Uterus (tissue), 2 donors: ENCODE results near the gene ZBTB18.

ENCODE experiments used
- POLR2A ChIP-seq, 2 donors: fragments of 450-650 bp; IDR thresholded peaks; one replicate each; pipeline ENCODE4 v1.6.1; 2016; ENCODE audit warnings: antibody characterized with exemption in 2 of 2, mild to moderate bottlenecking in 1 of 2, moderate library complexity in 1 of 2
- TF ChIP-seq, protein P1 (sequence below), 4 experiments: fragments of 200-600 bp in 2 of 4; fragments of 450-650 bp in 2 of 4; sonication (generic) in 2 of 4; IDR thresholded peaks; one replicate each; pipeline ENCODE4 v1.5.1; 2016 to 2019; ENCODE audit warnings: antibody characterized with exemption in 4 of 4, mild to moderate bottlenecking in 2 of 4, moderate library complexity in 1 of 4

DNA sequence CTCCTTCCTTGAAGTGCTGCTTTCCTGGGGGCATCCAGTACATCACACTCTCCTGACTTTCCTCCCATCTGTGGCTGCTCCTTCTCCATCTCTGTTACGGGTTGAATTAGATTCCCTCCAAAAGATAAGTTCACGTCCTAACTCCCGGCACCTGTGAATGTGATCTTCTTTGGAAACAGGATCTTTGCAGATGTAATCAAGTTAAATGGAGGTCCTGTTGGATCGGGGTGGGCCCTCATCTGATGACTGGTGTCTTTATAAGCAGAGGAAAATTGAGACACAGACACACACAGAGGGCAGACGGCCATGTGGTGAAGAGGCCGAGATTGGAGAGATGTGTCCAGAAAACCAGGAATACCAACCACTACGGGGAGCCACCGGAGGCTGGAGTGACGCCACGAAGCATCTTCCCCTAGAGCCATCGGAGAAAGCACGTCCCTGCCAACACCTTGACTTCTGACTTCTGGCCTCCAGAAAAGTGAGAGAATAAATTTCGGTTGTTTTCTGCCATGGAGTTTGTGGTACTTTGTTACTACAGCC is 36.0 kb downstream of the ZBTB18 start:
- TF ChIP-seq, protein P1, sequence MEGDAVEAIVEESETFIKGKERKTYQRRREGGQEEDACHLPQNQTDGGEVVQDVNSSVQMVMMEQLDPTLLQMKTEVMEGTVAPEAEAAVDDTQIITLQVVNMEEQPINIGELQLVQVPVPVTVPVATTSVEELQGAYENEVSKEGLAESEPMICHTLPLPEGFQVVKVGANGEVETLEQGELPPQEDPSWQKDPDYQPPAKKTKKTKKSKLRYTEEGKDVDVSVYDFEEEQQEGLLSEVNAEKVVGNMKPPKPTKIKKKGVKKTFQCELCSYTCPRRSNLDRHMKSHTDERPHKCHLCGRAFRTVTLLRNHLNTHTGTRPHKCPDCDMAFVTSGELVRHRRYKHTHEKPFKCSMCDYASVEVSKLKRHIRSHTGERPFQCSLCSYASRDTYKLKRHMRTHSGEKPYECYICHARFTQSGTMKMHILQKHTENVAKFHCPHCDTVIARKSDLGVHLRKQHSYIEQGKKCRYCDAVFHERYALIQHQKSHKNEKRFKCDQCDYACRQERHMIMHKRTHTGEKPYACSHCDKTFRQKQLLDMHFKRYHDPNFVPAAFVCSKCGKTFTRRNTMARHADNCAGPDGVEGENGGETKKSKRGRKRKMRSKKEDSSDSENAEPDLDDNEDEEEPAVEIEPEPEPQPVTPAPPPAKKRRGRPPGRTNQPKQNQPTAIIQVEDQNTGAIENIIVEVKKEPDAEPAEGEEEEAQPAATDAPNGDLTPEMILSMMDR (IDR thresholded peaks at IDR 0.05): no peak
- no peak for TF ChIP-seq POLR2A (IDR thresholded peaks at IDR 0.05)
